Uterus (tissue), 2 donors: Measurements from ENCODE around the gene KCNQ1OT1.

Source experiments
- CTCF ChIP-seq, 4 experiments: fragments of 200-600 bp in 2 of 4; fragments of 450-650 bp in 2 of 4; sonication (generic) in 2 of 4; IDR thresholded peaks; one replicate each; pipeline ENCODE4 v1.5.1; 2016 to 2019; ENCODE audit warnings: antibody characterized with exemption in 4 of 4, mild to moderate bottlenecking in 2 of 4, moderate library complexity in 1 of 4
- POLR2A ChIP-seq, 2 donors: fragments of 450-650 bp; IDR thresholded peaks; one replicate each; pipeline ENCODE4 v1.6.1; 2016; ENCODE audit warnings: antibody characterized with exemption in 2 of 2, mild to moderate bottlenecking in 1 of 2, moderate library complexity in 1 of 2

GRCh38 chr11:2687782-2688191, 12.0 kb downstream of the KCNQ1OT1 start:
- TF ChIP-seq CTCF (IDR thresholded peaks at IDR 0.05) (no peak), POLR2A (IDR thresholded peaks at IDR 0.05) (no peak)
